ENCODE results near the gene UBAC2.

Gene UBAC2

GRCh38 chr13:99355267-99356011 is 154.8 kb downstream of the UBAC2 start:
- no peak for DNase-seq (ENCODE audit: low read depth in 1 of 2, low spot score in 1 of 2)

- no peak for DNase-seq (ENCODE audit: low read depth in 1 of 2, low spot score in 1 of 2)
Measured at GRCh38 chr13:99356012-99356261, 155.3 kb downstream of the UBAC2 start.

DNA sequence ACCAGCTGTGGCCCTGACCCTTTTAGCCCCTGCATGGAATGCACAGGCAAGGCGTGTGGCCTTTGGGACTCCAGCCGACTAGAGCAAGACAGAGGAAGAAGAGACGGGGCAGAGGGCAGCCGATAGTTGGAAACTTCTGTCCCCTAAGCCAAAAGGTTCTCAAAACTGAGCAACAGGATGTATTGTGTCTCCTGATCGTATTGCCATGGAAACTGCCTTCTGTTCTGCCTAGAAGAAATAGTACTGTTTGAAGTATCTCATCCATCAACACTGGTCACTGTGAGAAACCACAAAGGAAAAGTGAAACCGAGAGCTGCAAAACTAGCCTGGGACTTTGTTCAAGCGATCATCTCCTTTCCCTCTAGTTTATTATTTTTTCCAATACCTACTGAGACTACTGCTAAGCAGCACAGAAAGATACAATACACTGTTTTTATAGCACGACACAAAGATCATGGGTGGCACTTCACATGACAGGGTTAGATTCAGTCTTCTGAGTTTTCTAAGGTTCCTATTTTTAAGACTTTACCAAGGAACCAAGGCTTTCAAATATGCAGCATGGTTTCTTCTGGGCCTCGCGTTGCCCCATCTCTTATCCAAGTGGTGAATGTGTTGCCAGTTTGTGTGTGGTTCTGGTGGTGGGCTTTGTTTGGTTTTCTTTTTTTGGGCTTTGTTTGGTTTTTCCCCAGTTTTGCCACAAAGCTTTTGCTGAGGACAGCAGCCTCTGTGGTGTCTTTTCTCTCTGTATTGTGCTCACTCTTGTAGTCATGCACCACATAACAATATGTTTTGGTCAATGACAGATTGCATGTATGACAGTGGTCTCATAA is 155.8 kb downstream of the UBAC2 start:
- no peak for DNase-seq (ENCODE audit: low read depth in 1 of 2, low spot score in 1 of 2)

GRCh38 chr13:99357131-99357596 is 156.5 kb downstream of the UBAC2 start:
- DNase-seq (ENCODE audit: low read depth in 1 of 2, low spot score in 1 of 2), result no peak

DNA sequence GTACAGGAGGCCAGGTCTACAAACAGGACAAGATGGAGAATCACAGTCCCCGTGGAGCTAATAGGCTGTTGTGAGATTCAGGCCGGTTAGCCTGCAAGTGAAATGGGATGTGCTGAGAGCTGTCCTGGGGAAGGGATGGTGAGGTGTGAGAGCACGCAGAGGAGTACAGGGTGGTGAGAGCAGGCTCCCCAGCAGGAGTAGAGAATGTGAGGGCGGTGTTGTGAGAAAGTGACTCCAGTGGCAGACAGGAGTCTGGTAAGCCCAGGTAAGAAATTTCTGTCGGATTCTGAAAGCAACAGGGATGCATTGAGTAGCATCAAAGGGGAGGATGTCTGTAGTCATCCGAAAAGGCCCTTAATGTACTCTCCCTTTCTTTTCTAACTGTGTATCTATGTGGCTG is 157.3 kb downstream of the UBAC2 start:
- no peak for DNase-seq (ENCODE audit: low read depth in 1 of 2, low spot score in 1 of 2)

GRCh38 chr13:99359528-99359927 is 158.9 kb downstream of the UBAC2 start:
- DNase-seq (ENCODE audit: low read depth in 1 of 2, low spot score in 1 of 2), result no peak

DNA sequence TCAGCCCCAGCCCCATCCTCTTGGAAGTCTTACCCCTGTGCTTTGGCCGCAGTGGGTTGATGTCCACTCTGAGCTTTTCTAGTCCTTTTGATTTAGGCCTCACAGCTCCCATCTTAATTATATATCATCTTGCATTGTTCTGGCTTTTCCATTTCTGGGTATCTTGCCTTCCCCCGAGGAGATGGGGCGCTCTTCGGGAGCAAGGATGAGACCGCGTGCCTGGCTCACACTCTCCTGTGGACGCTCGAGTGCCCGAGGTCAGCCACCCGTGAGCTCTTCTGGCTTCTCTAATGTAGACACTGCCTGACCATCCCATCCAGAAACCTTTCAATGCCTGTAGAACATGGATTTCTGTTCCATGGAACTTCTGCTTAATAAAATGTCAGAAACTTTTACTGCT is 160.0 kb downstream of the UBAC2 start:
- no peak for DNase-seq (ENCODE audit: low read depth in 1 of 2, low spot score in 1 of 2)

DNA sequence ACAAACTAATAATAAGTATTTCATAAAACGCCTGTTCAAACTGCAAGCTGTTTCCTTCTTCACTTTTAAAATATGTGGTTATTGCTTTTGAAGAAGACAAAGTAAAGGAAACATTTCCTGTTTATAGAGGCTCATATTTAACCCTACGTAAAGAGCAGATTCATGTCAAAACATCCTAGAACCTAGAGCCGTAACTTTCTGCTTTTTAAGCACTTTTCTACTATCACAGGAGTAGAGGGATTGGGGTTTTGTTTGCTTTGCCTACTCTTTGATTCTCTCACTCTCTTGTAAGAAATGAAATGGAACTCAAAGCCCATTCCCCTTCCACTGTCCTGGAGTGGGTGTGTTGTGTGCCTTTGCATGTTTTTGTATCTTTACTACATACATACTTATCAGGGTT is 160.5 kb downstream of the UBAC2 start:
- no peak for DNase-seq (ENCODE audit: low read depth in 1 of 2, low spot score in 1 of 2)

- no peak for DNase-seq (ENCODE audit: low read depth in 1 of 2, low spot score in 1 of 2)
Measured at GRCh38 chr13:99362362-99362761, 161.7 kb downstream of the UBAC2 start.

GRCh38 chr13:99363391-99363790 is 162.7 kb downstream of the UBAC2 start:
- no peak for DNase-seq (ENCODE audit: low read depth in 1 of 2, low spot score in 1 of 2)

GRCh38 chr13:99363949-99364348 is 163.3 kb downstream of the UBAC2 start:
- DNase-seq (ENCODE audit: low read depth in 1 of 2, low spot score in 1 of 2), result no peak

- DNase-seq (ENCODE audit: low read depth in 1 of 2, low spot score in 1 of 2), result no peak
Measured at GRCh38 chr13:99366075-99366987, 165.7 kb downstream of the UBAC2 start.

- DNase-seq (ENCODE audit: low read depth in 1 of 2, low spot score in 1 of 2), result no peak
Measured at GRCh38 chr13:99367106-99367616, 166.5 kb downstream of the UBAC2 start.

DNA sequence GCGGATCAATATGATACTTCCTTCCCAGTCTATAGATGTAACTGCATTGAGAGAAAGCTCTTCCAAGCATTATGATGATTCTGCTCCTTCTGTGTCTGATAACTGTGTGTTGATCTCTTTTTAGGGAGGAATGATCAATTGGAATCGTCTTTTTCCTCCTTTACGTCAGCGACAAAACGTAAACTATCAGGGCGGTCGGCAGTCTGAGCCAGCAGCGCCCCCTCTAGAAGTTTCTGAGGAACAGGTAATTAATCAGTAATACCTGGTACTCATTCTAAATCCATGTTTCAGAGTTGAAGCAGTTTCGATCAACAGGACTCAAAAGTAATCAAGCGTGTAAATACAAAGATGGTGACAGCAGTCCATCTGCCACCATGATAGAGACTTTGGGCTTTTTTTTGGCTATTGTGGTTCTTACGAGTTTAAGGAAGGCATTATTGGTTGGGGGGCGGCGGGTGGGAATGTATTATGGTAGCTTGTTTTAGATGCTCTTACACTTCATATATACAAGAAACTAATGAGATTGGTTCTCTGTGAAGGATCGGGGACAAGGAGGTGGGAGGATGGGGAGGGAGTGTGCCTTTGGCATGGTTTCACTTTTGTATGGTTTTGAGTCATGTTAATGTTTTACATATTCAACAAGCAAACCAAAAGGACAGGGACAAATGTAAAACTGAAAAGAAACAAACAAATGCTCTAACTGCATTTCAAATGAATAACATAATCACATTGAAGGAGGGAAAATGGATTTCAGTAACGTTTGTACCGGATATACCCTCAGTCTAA is 167.2 kb downstream of the UBAC2 start:
- DNase-seq (ENCODE audit: low read depth in 1 of 2, low spot score in 1 of 2), result no peak

GRCh38 chr13:99370481-99371275 is 170.0 kb downstream of the UBAC2 start:
- no peak for DNase-seq (ENCODE audit: low read depth in 1 of 2, low spot score in 1 of 2)

DNA sequence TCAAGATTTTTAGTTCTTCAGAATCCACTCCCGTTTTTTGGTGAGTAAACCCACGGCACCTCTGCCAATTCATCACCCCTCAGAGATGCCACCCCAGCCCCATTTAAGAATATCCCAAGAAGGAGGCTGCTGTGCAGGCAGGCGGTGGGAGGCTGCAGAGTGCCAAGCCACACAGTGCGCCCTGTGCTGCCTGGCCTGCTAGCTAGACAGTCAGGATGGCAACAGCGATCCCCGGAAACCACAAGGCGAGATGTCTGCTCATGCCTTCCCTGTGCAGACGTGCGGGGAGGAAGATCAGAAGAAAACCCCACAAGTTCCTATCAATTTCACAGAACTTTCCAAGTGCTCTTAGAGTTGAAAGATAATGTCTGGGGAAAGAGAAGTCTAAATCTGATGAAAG is 171.3 kb downstream of the UBAC2 start:
- peak in 1 of 2 donors; percentile 46 for DNase-seq (ENCODE audit: low read depth in 1 of 2, low spot score in 1 of 2)

GRCh38 chr13:99373436-99373835 is 172.8 kb downstream of the UBAC2 start:
- no peak for DNase-seq (ENCODE audit: low read depth in 1 of 2, low spot score in 1 of 2)

DNA sequence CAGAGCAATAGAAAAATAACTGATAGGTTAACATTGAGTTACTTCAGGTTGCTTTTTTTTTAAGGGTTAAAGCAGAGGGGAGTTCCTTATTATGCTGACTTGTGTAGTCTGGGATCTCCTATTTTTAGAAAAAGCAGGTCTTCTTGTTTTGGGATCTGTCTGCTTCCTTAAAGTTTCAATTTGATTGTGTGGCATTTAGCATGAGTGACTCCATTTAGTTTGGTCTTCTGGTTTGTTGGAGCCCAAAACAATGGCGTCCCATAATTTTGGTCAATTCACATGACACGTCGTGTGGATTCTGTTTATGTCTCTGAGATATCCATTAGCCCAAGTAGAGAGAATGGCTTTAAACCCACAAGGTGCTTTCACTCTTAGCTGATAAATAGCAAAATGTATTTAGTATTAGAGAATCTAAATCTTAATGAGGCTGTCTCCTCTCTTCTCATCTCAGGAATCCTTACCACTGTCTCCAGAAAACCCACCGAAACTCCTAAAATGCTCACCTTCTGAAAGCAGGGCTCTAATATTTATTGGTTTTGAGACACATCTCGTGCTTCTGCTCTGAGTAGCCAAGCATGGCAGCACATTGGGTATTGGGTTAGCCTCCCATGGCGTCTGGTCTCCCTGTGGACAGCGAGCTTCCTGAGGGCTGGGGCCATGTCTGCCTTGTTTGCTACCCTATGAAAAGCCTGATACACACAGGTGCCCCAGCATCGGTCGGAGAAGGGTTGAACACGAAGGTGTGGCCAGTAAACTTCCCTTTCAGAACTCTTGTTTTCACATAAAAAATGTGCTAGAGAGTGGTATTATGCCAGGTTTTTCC is 173.7 kb downstream of the UBAC2 start:
- DNase-seq (ENCODE audit: low read depth in 1 of 2, low spot score in 1 of 2), result no peak

Measured in activated T-helper 1 cell treated with anti-CD3 and anti-CD28 coated beads, Interleukin-2, amount 50 U/mL, for 16 hours (primary cell).